HCT116 (cell line): ENCODE measurements around the gene IER3.

ENCODE experiments used
- EGR1 ChIP-seq: IDR thresholded peaks from 2 replicates; pipeline ENCODE4 v1.6.1; 2012; ENCODE audit warnings: low read depth
- POLR2A ChIP-seq: IDR thresholded peaks from 2 replicates; pipeline ENCODE4 v1.7.0; 2011; ENCODE audit warnings: borderline replicate concordance; ENCODE audit not compliant: insufficient read depth, insufficient read length; ENCODE audit errors: extremely low read depth
- SIN3A ChIP-seq: IDR thresholded peaks from 2 replicates; pipeline ENCODE4 v1.6.1; 2012; ENCODE audit warnings: low read depth
- TF ChIP-seq, protein P1 (sequence below), 3 experiments: fragments of 200-600 bp in 1 of 3; sonication (generic) in 1 of 3; IDR thresholded peaks in 2 of 3; conservative IDR thresholded peaks in 1 of 3; 2 replicates each; pipeline ENCODE4 v1.5.1; 2012 to 2017; ENCODE audit warnings: low read depth in 2 of 3, low read length in 2 of 3, antibody characterized with exemption in 1 of 3, borderline replicate concordance in 1 of 3, control low read depth in 1 of 3, mild to moderate bottlenecking in 1 of 3, mixed read lengths in 1 of 3, mixed run types in 1 of 3, moderate library complexity in 1 of 3; ENCODE audit not compliant: insufficient read depth in 1 of 3
- TF ChIP-seq, protein P2 (sequence below): IDR thresholded peaks from 2 replicates; pipeline ENCODE4 v1.6.1; 2012

DNA sequence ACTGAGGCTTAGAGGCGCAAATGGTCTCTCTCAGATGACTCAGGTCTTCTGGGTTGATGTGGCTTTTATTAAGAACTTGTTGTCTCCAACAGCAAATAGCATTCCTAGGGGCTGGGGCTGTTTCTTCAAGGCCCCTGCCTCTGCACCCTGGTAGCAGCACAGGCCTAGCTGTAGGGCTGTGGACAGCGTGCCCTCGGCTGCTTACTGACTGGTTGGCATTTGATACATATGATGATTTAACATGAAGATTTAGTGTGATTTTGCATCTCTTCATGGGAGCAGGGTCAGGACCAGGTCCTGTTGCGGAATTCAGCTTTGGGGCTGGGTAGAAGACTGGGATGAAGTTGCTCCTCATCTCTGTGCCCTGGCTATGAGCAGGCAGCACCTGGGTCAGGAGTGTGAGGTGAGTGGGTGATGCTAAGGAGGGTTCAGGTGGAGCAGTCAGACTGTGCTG, 24.3 kb upstream of the IER3 start:
- TF ChIP-seq, protein P1, sequence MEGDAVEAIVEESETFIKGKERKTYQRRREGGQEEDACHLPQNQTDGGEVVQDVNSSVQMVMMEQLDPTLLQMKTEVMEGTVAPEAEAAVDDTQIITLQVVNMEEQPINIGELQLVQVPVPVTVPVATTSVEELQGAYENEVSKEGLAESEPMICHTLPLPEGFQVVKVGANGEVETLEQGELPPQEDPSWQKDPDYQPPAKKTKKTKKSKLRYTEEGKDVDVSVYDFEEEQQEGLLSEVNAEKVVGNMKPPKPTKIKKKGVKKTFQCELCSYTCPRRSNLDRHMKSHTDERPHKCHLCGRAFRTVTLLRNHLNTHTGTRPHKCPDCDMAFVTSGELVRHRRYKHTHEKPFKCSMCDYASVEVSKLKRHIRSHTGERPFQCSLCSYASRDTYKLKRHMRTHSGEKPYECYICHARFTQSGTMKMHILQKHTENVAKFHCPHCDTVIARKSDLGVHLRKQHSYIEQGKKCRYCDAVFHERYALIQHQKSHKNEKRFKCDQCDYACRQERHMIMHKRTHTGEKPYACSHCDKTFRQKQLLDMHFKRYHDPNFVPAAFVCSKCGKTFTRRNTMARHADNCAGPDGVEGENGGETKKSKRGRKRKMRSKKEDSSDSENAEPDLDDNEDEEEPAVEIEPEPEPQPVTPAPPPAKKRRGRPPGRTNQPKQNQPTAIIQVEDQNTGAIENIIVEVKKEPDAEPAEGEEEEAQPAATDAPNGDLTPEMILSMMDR (IDR thresholded peaks at IDR 0.05 in 2 of 3, conservative IDR thresholded peaks at IDR 0.05 in 1 of 3; ENCODE audit: borderline replicate concordance in 1 of 3, insufficient read depth in 1 of 3, low read depth in 2 of 3, low read length in 2 of 3): no peak
- TF ChIP-seq, protein P2, sequence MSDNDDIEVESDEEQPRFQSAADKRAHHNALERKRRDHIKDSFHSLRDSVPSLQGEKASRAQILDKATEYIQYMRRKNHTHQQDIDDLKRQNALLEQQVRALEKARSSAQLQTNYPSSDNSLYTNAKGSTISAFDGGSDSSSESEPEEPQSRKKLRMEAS: no peak
- TF ChIP-seq EGR1: no peak
- no peak for TF ChIP-seq SIN3A
- no peak for TF ChIP-seq POLR2A
